DOHH2 (cell line): ENCODE measurements around the gene KRTAP10-2.
"Not testable (repeated sequence)": the region's sequence is repeated elsewhere in the genome, so short reads cannot be mapped to it uniquely, and the experiment has no call there.

Experiments
- CTCF ChIP-seq: fragments of 200-600 bp; sonication (generic); IDR thresholded peaks from one replicate; pipeline ENCODE4 v1.5.1; 2014; ENCODE audit warnings: antibody characterized with exemption, mild to moderate bottlenecking, low read depth, low read length; ENCODE audit not compliant: poor library complexity, severe bottlenecking
- EZH2phosphoT487 ChIP-seq: fragments of 200-600 bp; sonication (generic); IDR thresholded peaks from 2 replicates; pipeline ENCODE4 v1.6.1; 2017; ENCODE audit warnings: borderline replicate concordance, mild to moderate bottlenecking, antibody characterized with exemption, low read length, moderate library complexity, mixed read lengths

- not testable (repeated sequence) for TF ChIP-seq EZH2phosphoT487, CTCF
These were observed 48.1 kb downstream of the KRTAP10-2 start for GRCh38 chr21:44503006-44503889.
